ES-I3 (cell line): ENCODE measurements around the gene SDCCAG8.

Experiments used
- H3K36me3 ChIP-seq: 2 replicates; pipeline ENCODE4 v1.6.1; 2013; ENCODE audit warnings: mild to moderate bottlenecking, low read length, control low read depth, moderate library complexity; ENCODE audit not compliant: insufficient read depth
- H3K4me1 ChIP-seq: 2 replicates; pipeline ENCODE4 v1.6.1; 2013; ENCODE audit warnings: mild to moderate bottlenecking, control low read depth, low read length; ENCODE audit not compliant: insufficient read depth
- H3K9ac ChIP-seq: 2 replicates; pipeline ENCODE4 v1.6.1; 2013; ENCODE audit warnings: low read depth, mild to moderate bottlenecking, low read length, moderate library complexity
- H3K9me3 ChIP-seq: 2 replicates; pipeline ENCODE4 v1.6.1; 2013; ENCODE audit warnings: mild to moderate bottlenecking, low read length, moderate library complexity; ENCODE audit not compliant: control insufficient read depth, insufficient read depth

Gene SDCCAG8

GRCh38 chr1:243528459-243529121, 272.7 kb downstream of the SDCCAG8 start:
- Histone ChIP-seq H3K9me3 (no peaks in the 10 kb centered on the region), H3K36me3 (no peaks in the 10 kb centered on the region), H3K4me1 (peaks cover 5% of the 10 kb centered on the region; the same call in 1 of the 2 replicates), H3K9ac (no peak overlapping the region)

GRCh38 chr1:243529512-243529911, 273.7 kb downstream of the SDCCAG8 start:
- peaks cover 5% of the 10 kb centered on the region; the same call in 1 of the 2 replicates for H3K4me1 ChIP-seq
- no peak overlapping the region for H3K9ac ChIP-seq
- no peaks in the 10 kb centered on the region for H3K36me3 ChIP-seq
- H3K9me3 ChIP-seq, result no peaks in the 10 kb centered on the region

GRCh38 chr1:243535014-243535413, 279.2 kb downstream of the SDCCAG8 start:
- Histone ChIP-seq H3K36me3 (no peaks in the 10 kb centered on the region), H3K9ac (no peak overlapping the region), H3K9me3 (no peaks in the 10 kb centered on the region), H3K4me1 (no peaks in the 10 kb centered on the region)

GRCh38 chr1:243539636-243540035, 283.8 kb downstream of the SDCCAG8 start:
- Histone ChIP-seq H3K9ac (no peak overlapping the region), H3K36me3 (no peaks in the 10 kb centered on the region), H3K4me1 (no peaks in the 10 kb centered on the region), H3K9me3 (no peaks in the 10 kb centered on the region)

GRCh38 chr1:243542739-243543415, 287.0 kb downstream of the SDCCAG8 start:
- Histone ChIP-seq H3K9me3 (no peaks in the 10 kb centered on the region), H3K9ac (no peak overlapping the region), H3K4me1 (no peaks in the 10 kb centered on the region), H3K36me3 (no peaks in the 10 kb centered on the region)

GRCh38 chr1:243543501-243543900, 287.7 kb downstream of the SDCCAG8 start:
- no peak overlapping the region for H3K9ac ChIP-seq
- no peaks in the 10 kb centered on the region for H3K4me1 ChIP-seq
- H3K36me3 ChIP-seq, result no peaks in the 10 kb centered on the region
- no peaks in the 10 kb centered on the region for H3K9me3 ChIP-seq

GRCh38 chr1:243546457-243546856, 290.6 kb downstream of the SDCCAG8 start:
- Histone ChIP-seq H3K9me3 (no peaks in the 10 kb centered on the region), H3K9ac (no peak overlapping the region)

GRCh38 chr1:243547891-243548290, 292.1 kb downstream of the SDCCAG8 start:
- Histone ChIP-seq H3K4me1 (no peaks in the 10 kb centered on the region; the same call in 1 of the 2 replicates), H3K9ac (no peak overlapping the region), H3K36me3 (no peaks in the 10 kb centered on the region), H3K9me3 (no peaks in the 10 kb centered on the region)

More at GRCh38 chr1:243546457-243546856, 290.6 kb downstream of the SDCCAG8 start:
- Histone ChIP-seq H3K36me3 (no peaks in the 10 kb centered on the region), H3K4me1 (no peaks in the 10 kb centered on the region; the same call in 1 of the 2 replicates)

- Histone ChIP-seq H3K36me3 (no peaks in the 10 kb centered on the region), H3K9ac (no peak overlapping the region), H3K9me3 (no peaks in the 10 kb centered on the region), H3K4me1 (no peaks in the 10 kb centered on the region; the same call in 1 of the 2 replicates)
These were observed 292.7 kb downstream of the SDCCAG8 start for GRCh38 chr1:243548516-243548915.

- H3K4me1 ChIP-seq, result no peaks in the 10 kb centered on the region; the same call in 1 of the 2 replicates
These were observed 293.3 kb downstream of the SDCCAG8 start for GRCh38 chr1:243549108-243549507.

More at GRCh38 chr1:243549108-243549507, 293.3 kb downstream of the SDCCAG8 start:
- Histone ChIP-seq H3K9me3 (no peaks in the 10 kb centered on the region), H3K36me3 (no peaks in the 10 kb centered on the region), H3K9ac (no peak overlapping the region)
